OCI-LY3 (cell line): ENCODE measurements around the gene NLE1.

Experiments
- H2AFZ ChIP-seq: fragments of 200-600, 300-600 bp; shearing (Covaris generic); 2 replicates; pipeline ENCODE4 v1.6.0; 2014; ENCODE audit warnings: antibody characterized with exemption, low read depth, low read length
- H3K27ac ChIP-seq: fragments of 200-600, 300-600 bp; sonication (generic); 2 replicates; pipeline ENCODE4 v1.5.1; 2014; ENCODE audit warnings: mild to moderate bottlenecking, low read length, moderate library complexity, mixed read lengths
- H3K27me3 ChIP-seq: fragments of 200-600, 300-600 bp; sonication (generic); 2 replicates; pipeline ENCODE4 v1.6.1; 2014; ENCODE audit warnings: low read depth, low read length, mixed read lengths
- H3K36me3 ChIP-seq: fragments of 200-600, 300-600 bp; sonication (generic); replicated peaks from 2 replicates; pipeline ENCODE3; 2014; ENCODE audit warnings: low read depth, low read length, mixed read lengths
- H3K4me1 ChIP-seq: fragments of 300-600, 200-600 bp; sonication (generic); 2 replicates; pipeline ENCODE4 v1.6.1; 2014; ENCODE audit warnings: low read length, mixed read lengths
- H3K4me2 ChIP-seq: fragments of 200-600, 300-600 bp; sonication (generic); 2 replicates; pipeline ENCODE4 v1.6.1; 2014; ENCODE audit warnings: low read length, mixed read lengths
- H3K4me3 ChIP-seq: fragments of 300-600, 200-600 bp; sonication (generic); 2 replicates; pipeline ENCODE4 v1.5.1; 2014; ENCODE audit warnings: antibody characterized with exemption, mild to moderate bottlenecking, low read length, moderate library complexity
- H3K79me2 ChIP-seq: fragments of 300-600, 200-600 bp; shearing (Covaris generic); 2 replicates; pipeline ENCODE4 v1.6.1; 2014; ENCODE audit warnings: mild to moderate bottlenecking, low read length, mixed read lengths
- H3K9ac ChIP-seq: fragments of 300-600, 200-600 bp; shearing (Covaris generic); 2 replicates; pipeline ENCODE4 v1.6.0; 2014; ENCODE audit warnings: mild to moderate bottlenecking, low read length, moderate library complexity
- H3K9me3 ChIP-seq: fragments of 200-600, 300-600 bp; shearing (Covaris generic); 2 replicates; pipeline ENCODE4 v1.6.1; 2014; ENCODE audit warnings: low read length, mixed read lengths; ENCODE audit not compliant: insufficient read depth
- H4K20me1 ChIP-seq: fragments of 200-600, 300-600 bp; sonication (generic); 2 replicates; pipeline ENCODE4 v1.6.1; 2016; ENCODE audit warnings: low read length, mixed read lengths; ENCODE audit not compliant: insufficient read depth
- EZH2phosphoT487 ChIP-seq: fragments of 200-600 bp; shearing (Covaris generic); IDR thresholded peaks from 2 replicates; pipeline ENCODE4 v1.6.1; 2018; ENCODE audit warnings: antibody characterized with exemption, mixed run types, low read depth
- TF ChIP-seq, protein P1 (sequence below): fragments of 200-600, 300-600 bp; sonication (generic); IDR thresholded peaks from 2 replicates; pipeline ENCODE4 v1.5.1; 2014; ENCODE audit warnings: antibody characterized with exemption, low read length, low read depth

Gene NLE1

DNA sequence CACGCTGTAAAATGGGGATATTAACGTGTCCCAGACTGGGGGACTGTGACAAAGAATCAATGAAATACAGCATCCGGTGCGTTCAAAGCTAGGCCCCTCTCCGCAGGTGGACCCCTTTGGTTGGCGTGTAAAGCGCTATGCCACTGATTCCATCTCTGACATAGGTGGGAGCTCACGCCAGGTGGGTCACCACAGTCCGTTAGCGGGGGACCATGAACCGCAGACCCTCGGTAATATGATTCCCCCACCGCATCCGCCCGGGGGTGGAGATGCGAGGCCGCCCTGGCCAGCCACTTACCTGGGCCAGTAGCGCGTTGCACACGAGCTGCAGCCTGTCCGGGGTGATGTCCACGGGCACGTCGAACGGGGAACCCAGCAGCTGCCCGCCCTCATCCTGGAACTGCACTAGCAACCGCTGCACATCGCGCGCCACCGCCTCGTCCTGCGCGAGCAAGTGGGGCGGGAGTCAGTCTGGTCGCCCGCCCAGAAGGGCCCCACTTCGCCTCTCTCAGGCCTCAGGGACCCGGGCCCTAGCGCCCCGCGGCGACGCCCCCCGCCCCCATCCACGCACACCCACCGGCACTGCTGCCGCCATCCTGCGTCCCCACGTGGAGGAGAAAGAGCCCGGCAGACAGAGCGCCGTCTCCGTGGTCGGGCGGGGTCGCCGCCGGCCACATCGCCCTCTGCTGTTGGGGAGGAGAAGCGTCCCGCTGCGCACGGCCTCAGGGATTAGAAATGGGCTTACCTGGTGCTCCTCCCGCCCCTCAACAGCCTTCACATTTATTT is at the start of gene NLE1:
Gene NLE1, minus strand, starts transcription at position 623 of the 786 bp plus-strand sequence. Its CDS starts 28 bp downstream, at position 595.
- H3K9me3 ChIP-seq, result no peaks in the 10 kb centered on the region
- peak within 1 kb of the TSS; percentile 96 for H3K9ac ChIP-seq
- peaks cover 30% of the 10 kb centered on the region for H3K36me3 ChIP-seq
- H4K20me1 ChIP-seq, result no peaks in the 10 kb centered on the region
- peaks cover 34% of the 10 kb centered on the region for H3K79me2 ChIP-seq
- peaks cover 12% of the 10 kb centered on the region for H3K4me1 ChIP-seq
- H3K27ac ChIP-seq, result peak within 1 kb of the TSS; percentile 49; the same call in 1 of the 2 replicates
- H3K4me2 ChIP-seq, result peak within 1 kb of the TSS; percentile 87
- no peak for TF ChIP-seq EZH2phosphoT487
- TF ChIP-seq, protein P1, sequence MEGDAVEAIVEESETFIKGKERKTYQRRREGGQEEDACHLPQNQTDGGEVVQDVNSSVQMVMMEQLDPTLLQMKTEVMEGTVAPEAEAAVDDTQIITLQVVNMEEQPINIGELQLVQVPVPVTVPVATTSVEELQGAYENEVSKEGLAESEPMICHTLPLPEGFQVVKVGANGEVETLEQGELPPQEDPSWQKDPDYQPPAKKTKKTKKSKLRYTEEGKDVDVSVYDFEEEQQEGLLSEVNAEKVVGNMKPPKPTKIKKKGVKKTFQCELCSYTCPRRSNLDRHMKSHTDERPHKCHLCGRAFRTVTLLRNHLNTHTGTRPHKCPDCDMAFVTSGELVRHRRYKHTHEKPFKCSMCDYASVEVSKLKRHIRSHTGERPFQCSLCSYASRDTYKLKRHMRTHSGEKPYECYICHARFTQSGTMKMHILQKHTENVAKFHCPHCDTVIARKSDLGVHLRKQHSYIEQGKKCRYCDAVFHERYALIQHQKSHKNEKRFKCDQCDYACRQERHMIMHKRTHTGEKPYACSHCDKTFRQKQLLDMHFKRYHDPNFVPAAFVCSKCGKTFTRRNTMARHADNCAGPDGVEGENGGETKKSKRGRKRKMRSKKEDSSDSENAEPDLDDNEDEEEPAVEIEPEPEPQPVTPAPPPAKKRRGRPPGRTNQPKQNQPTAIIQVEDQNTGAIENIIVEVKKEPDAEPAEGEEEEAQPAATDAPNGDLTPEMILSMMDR, result peak; percentile 71
- H3K27me3 ChIP-seq, result no peaks in the 10 kb centered on the region
- peak within 1 kb of the TSS; percentile 100 for H3K4me3 ChIP-seq
- H2AFZ ChIP-seq, result peak within 1 kb of the TSS; percentile 99

DNA sequence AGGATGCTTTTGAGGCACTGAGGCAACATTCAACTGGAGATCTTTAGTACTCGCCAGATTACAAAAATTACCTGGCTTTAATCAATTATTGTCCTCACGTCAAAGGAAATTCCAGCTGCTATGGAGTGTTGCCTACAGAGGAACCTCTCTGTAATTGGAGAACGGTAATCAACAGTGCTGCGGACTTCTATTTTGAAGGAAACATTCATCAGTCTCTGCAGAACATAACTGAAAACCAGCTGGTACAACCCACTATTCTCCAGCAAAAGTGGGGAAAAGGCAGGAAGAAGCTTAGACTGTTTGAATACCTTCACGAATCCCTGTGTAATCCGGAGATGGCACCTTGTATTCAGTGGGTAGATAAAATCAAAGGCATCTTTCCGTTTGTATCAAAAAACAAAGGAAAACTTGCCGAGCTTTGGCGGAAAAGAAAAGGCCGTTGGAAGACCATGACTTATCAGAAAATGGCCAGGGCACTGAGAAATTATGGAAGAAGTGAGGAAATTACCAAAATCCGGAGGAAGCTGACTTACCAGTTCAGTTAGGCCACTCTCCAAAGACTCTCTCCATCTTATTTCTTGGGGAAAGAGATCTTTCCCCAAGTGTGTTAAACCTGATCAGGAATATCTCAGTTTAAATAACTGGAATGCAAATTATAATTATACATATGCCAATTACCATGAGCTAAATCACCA is 49.0 kb upstream of the NLE1 start:
- no peaks in the 10 kb centered on the region for H3K79me2 ChIP-seq
- H2AFZ ChIP-seq, result no peak overlapping the region
- no peak overlapping the region for H3K27ac ChIP-seq
- no peak overlapping the region for H3K4me3 ChIP-seq
- no peak overlapping the region for H3K9ac ChIP-seq
- H3K9me3 ChIP-seq, result no peaks in the 10 kb centered on the region
- no peaks in the 10 kb centered on the region for H4K20me1 ChIP-seq
- TF ChIP-seq, protein P1, result no peak
- no peak for TF ChIP-seq EZH2phosphoT487
- no peaks in the 10 kb centered on the region for H3K27me3 ChIP-seq
- H3K36me3 ChIP-seq, result no peaks in the 10 kb centered on the region
- no peak overlapping the region for H3K4me2 ChIP-seq
- peaks cover 7% of the 10 kb centered on the region for H3K4me1 ChIP-seq

DNA sequence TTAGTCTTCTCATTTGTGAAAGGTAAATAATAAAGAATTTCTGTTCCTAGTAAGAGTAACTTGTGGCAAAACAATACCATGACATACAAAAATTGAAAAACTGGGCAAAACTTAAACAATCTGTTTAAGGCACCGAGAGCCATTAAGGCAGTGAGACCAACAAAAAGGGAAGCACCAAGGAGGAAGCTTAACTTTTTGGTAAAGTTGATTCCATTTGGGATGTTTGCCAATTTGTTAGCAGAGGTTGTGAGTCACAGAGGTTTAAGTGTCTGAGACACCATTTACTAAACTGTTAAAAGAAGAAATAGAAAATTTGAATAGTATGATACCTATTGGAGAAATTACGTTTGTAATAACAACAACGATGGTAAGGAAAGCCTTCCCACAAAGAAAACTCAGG is 47.2 kb upstream of the NLE1 start:
- H3K36me3 ChIP-seq, result peaks cover 3% of the 10 kb centered on the region
- H3K9me3 ChIP-seq, result no peaks in the 10 kb centered on the region
- H3K27me3 ChIP-seq, result no peaks in the 10 kb centered on the region
- no peaks in the 10 kb centered on the region for H3K79me2 ChIP-seq
- H2AFZ ChIP-seq, result no peak overlapping the region
- peaks cover 23% of the 10 kb centered on the region for H3K4me1 ChIP-seq
- no peak overlapping the region for H3K27ac ChIP-seq
- TF ChIP-seq, protein P1, result no peak
- TF ChIP-seq EZH2phosphoT487, result no peak
- H4K20me1 ChIP-seq, result no peaks in the 10 kb centered on the region
- no peak overlapping the region for H3K4me3 ChIP-seq
- H3K9ac ChIP-seq, result no peak overlapping the region
- no peak overlapping the region for H3K4me2 ChIP-seq

DNA sequence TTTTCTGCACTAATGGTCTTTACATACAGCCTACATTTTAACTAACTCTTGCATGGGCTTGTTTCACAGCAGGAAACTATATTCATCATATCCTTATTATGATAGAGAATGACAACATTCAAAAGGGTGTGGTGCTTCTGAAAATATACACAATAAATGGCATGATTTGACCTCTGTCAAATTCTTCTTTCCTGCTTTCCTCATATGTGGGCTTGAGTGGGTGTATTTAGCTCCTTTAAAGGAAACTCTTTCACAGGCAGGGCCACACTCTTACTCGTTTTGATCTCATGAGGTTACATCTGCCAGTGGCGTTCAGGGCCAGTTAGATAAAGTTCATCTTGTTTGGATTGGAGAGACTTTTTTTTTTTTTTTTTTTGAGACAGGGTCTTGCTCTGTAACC is 46.0 kb upstream of the NLE1 start:
- H3K36me3 ChIP-seq, result peaks cover 3% of the 10 kb centered on the region
- no peaks in the 10 kb centered on the region for H4K20me1 ChIP-seq
- no peak overlapping the region for H3K27ac ChIP-seq
- no peak overlapping the region for H3K9ac ChIP-seq
- H3K79me2 ChIP-seq, result no peaks in the 10 kb centered on the region
- H3K9me3 ChIP-seq, result no peaks in the 10 kb centered on the region
- no peak for TF ChIP-seq EZH2phosphoT487
- TF ChIP-seq, protein P1, result no peak
- H3K4me3 ChIP-seq, result no peak overlapping the region
- H2AFZ ChIP-seq, result no peak overlapping the region
- H3K4me1 ChIP-seq, result peaks cover 23% of the 10 kb centered on the region
- no peak overlapping the region for H3K4me2 ChIP-seq
- 0 out of 2 replicates have a peak, but pooled peaks cover 2% of the 10 kb centered on the region for H3K27me3 ChIP-seq
